Stimulated activated CD8-positive, alpha-beta memory T cell treated with anti-CD3 and anti-CD28 coated beads, Interleukin-15, amount 100 ng/mL, for 24 hours (primary cell): ENCODE measurements around the gene SDK1.

Source experiments
- DNase-seq: peaks from one replicate; pipeline ENCODE4 v3.0.0-alpha.2; 2020; ENCODE audit warnings: low read depth

Gene SDK1

DNA sequence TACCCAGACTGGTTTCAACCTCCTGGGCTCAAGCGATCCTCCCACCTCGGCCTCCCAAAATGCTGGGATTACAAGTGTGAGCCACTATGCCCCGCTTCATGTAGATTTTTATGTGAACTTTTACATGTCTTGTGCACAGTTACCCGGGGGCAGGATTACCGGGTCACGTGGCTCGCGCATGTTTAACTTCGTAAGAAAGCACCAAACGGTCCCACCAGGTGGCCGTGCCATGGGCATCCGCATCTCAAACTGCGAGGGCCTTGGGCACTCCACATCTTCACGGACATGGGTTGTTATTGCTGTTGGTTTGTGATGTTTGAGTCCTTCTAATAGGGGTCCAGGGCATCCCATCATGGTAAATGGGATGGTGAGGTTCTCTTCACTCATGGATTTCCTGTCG, 744.4 kb downstream of the SDK1 start:
- no peak for DNase-seq

DNA sequence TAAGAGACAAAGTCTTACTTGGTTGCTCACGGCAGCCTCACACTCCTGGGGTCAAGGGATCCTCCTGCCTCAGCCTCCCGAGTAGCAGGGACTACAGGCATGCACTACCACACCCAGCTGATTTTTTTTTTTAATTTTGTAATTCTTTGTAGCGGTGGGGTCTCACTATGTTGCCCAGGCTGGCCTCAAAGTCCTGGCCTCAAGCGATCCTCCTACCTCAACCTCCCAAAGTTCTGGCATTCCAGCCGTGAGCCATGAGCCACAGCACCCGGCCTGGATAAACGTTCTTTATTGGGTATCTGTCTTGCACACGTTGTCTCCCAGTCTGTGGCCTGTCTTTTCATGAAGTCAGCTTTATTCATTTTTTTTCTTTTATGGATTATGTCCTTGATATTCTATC, 744.9 kb downstream of the SDK1 start:
- no peak for DNase-seq

DNA sequence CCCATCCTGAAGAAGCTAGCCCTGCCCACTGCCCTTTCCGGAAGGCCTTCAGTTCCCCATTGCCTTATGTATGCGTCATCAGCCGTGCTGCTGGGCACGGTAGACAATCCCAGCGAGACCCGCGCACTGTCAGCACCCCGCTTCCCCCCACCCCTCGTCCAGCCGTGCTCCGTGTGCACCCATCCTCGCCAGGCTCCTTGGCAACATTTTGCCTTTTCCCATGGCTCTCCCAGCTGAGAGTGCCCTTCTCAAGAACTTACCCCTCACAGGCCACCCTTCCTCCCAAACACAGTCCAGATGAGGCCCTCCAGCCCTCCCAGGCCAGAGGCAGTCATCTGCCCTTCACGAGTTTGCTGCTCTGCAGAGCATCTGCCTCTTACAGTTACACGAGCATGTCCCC, 747.3 kb downstream of the SDK1 start:
- no peak for DNase-seq

DNA sequence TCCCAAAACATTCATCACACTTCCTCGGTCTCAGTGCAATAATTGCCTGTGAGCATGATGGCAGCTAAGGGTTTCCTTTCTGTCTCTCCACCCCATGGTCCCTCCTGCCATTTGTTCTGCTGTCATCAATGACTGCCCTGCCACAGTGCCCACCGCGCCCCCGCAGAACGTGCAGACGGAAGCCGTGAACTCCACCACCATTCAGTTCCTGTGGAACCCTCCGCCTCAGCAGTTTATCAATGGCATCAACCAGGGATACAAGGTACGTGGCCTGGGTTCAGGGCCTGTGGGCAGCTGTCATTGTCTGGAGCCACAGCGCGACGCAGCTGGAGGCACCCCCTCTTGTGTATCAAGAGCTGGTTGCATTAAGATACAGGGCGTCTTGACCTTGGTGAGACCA, 748.1 kb downstream of the SDK1 start:
- no peak for DNase-seq

DNA sequence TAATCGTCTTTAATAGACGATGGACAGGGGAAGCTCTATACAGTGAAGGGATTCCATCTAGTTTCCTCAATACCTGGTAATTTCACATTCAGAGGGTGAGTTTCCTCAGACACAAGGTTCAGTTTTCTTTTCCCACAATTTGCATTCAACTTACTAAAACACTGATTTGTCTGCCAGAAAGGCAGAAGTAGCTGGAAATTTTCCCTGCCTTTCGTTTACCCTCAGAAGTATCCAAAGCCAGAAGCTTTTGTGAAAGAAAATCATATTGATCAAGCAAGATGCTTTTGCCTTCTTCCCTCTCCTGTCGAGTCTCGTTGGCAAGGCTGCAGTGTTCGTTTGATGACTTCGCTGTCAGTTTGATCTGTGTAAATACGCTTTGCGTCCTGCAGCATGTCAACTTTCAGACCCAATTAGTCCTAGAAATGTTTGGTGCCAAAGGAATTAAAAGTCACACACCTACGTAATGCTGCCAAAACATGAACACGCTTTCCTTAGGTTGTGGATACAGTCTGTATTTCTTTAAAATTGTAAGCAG, 749.1 kb downstream of the SDK1 start:
- no peak for DNase-seq

DNA sequence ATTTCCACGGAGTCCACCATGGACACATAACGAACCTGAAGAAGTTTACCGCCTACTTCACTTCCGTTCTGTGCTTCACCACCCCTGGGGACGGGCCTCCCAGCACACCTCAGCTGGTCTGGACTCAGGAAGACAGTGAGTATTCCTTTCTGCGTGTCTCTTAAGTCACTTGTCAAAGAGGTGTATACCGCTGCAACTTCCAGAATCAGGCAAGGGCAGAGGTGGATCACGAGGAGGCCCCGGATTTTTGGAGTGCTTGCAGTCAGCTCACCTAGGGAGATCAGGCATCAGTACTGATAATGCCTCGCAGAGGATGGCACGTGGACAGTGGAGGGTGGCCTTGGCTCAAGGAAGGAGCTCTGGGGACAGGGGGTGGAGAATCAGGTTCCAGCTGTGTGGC, 750.6 kb downstream of the SDK1 start:
- DNase-seq: no peak

DNA sequence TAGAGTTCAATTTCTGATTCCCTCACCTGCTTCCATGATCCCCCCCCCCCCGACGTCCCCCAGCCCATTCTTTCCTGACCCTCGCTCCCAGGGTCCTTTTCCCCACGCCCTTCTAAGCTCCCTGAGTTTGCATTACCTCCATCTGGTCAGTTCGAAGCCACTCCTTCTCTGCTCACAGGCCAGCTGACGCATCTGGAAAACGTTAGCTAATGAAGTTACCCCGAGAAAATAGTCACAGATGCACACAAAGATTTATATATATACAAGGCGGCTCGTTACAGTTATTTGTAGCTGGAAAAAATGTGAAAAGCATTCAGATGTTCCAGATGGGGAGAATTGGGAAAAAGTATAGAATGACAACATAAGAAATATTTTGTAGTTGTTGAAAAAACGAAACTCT, 751.1 kb downstream of the SDK1 start:
- no peak for DNase-seq

DNA sequence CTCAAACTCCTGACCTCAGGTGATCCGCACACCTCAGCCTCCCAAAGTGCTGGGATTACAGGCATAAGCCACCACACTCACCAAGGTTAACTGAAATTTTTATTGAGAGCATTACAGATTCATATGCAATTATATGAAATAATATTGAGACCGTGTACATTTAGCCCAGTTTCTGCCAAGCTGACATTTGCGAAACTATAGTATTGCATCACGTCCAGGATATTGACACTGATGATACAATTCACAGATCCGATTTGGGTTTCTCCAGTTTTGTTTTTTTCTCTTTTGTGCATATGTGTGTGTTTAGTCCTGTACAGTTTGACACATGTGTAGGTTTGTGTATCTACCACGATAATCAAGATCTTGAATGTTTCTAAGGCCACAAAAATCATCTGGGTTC, 753.1 kb downstream of the SDK1 start:
- DNase-seq: no peak

DNA sequence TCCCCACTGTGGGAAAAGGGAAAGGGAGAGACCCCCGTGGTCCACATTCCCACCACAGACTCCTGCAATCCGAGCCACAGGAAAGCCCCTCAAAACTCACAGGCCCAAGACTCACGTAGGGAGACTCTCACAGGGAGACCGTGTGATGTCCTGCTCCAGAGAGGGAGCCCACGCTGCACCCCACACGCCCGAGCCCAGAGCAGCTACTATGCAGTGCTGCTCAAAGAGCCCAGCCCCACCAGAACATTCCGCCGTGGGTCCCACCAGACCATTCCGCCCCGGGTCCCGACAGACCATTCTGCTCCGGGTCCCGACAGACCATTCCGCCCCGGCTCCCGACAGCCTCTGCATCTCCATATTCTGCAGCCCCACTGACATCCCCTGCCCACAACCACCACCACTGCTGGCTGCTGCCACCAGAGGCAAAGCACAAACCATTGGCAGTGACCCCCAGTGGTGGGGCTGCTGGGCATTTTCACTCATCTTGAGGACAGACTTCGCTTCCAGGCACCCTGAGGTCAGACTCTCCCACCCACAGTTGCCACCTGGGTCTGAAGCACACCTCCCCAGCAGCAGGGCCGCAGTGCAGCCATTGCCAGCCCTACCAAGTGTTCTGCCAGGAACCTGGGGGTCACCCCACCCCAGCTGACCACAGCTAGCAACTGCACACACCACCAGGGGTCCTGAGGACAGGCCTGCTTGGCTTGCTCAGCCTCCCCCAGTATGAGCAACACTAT, 755.7 kb downstream of the SDK1 start:
- DNase-seq: no peak

DNA sequence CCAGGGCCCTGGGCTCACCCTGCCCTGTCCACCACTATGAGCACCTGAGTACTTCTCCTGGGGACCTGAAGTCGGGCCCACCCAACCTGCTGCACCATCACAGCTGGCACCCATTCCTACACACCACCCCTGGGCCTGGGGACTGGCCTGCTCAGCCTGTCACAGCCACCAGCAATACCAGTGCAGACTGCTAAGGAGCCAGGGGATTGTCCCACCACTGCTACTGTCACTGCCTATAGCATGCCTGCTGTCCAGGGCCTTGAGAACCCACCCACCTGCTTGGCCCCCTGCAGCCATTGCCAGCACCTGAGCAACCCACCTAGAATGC, 756.2 kb downstream of the SDK1 start:
- DNase-seq: no peak

DNA sequence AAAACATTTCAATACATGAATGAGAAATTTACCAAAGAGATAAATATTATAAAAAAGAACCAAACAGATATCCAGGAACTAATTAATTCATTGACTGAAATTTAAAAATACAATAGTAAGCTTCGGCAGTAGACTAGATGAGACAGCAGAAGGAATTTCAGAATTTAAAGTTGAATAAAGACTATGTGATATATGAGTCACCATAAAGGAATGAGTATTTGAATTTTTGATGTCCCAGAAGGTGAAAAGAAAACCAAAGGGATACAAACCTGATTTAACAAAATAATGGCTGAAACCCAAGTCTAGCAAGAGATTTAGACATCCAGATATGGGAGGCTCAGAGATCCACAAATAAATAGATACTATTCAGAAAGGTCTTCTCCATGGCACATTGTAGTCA, 757.1 kb downstream of the SDK1 start:
- DNase-seq: no peak

DNA sequence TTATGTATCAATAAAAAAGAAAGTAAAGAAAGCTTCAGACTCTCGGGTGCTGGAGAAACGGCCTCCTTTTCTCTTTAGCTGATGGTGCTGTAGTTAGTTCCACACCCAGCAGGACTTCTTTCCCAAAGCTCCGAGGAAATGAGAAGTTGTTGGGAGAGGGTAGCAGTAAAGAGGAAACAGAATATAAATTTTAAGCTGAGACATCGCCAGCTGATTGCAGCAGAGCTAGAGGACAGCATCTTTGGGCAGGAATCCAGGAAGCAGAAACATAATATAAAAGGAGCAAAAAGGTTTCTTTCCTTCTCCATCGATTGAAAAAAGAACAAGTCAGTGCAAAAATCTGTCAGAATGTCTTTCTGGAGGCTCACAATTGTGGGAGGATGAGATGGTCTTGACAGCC, 764.1 kb downstream of the SDK1 start:
- DNase-seq: no peak

DNA sequence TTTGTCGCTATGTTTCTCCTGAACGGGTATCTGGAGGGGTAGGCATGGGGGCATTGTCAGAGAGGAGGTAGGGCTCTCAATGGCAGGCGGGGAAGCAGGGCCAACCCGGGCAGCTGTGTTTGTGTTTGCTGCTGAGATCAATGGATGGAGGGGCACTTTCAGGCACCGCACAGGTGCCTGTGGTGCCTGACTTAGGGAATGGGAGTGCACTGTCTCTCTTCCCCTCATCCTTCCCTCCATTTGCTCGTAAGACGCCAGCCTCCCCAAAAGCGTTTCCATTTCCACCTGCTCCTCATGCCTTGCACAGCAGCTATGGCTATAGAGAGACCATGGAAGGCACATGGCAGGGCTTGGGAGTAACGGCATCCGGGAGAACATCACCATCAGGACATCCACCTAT, 765.2 kb downstream of the SDK1 start:
- no peak for DNase-seq

DNA sequence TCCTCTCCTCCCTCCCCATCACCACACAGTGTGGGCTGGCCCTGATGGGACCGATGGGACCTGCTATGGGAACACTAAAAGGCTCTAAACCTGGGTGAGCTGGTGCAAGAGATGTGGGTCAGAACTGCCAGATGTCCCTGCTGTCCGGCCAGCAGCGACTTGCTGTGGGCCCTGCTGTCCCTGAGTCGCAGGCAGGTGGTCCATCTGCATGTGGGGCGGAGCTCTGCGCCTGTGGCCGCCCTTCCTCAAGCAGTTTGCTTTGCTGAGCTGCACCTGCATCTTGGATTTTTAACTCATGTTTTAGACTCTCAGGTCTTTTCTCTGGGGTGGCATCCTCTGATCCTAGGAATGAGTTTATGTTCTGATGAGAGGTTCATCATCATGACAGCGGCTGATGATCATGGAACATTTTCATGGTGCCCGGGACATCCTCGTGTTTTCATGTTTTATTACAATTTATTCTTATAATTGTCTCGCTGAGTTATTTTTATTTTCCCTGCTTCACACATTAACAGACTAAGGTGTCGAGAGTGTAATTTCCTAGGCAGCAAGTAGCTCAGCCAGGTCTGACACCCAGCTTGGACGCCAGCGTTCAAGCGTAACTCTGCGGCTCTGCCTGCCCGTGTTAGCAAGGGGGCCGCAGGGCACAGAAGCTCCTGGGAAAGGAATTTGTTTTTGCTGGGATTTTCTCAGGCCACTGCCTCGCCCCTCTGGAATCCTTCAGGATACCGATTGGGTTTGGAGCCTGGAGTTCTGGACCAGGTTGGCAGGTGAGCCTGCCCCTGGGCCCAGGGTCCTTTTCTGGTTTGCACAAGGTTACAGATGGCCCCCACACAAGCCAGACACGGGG, 765.8 kb downstream of the SDK1 start:
- no peak for DNase-seq

DNA sequence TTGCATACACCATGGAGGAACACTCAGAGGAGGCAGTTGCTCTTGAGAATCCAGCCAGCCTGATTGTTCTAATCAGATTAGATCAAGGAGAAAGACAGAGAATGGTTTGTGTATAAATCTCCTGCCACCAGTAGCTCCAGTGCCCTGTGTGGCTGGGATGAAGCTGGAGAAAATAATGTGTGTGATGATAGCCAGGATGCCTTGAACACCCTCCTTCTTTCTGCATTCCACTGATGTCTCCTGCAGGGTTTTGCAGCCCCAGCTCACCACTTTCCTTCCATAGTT, 766.4 kb downstream of the SDK1 start:
- no peak for DNase-seq

DNA sequence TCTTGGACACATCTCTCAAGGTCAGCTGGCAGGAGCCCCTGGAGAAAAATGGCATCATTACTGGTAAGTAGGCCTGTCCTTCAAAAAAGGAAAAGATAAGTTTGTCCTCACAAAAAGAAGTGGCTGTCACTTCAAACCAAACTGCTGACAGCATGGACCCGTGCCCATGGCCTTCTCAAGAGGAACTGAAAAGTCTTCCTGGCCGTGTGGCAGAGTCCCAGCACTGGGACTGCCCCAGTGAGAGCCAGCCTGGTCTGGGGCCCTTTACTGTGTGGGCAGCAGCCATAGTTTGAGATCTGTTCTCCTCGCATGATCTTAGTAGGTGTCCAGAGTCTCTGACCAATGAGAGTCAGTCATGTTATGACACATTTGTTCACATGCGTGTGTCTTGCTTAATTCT, 766.8 kb downstream of the SDK1 start:
- no peak for DNase-seq

DNA sequence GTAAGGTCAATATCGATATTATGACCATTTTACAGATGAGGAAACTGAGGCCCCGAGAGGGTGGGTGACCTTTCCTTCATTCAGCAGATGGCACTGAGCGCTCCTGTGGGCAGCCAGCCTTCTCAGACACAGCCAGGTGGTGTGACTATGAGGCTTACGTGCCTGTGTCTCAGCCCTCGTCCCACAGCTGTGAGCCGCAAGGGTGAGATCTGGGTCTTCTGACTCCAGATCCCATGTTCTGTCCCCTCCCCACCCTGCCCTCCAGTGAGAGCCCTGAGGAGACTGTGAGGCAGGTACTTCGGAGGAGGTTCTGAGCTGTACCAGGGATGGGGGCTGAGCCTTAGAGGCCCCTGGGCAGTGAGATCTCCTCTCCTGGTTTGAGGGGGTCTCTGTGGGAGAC, 767.2 kb downstream of the SDK1 start:
- no peak for DNase-seq

DNA sequence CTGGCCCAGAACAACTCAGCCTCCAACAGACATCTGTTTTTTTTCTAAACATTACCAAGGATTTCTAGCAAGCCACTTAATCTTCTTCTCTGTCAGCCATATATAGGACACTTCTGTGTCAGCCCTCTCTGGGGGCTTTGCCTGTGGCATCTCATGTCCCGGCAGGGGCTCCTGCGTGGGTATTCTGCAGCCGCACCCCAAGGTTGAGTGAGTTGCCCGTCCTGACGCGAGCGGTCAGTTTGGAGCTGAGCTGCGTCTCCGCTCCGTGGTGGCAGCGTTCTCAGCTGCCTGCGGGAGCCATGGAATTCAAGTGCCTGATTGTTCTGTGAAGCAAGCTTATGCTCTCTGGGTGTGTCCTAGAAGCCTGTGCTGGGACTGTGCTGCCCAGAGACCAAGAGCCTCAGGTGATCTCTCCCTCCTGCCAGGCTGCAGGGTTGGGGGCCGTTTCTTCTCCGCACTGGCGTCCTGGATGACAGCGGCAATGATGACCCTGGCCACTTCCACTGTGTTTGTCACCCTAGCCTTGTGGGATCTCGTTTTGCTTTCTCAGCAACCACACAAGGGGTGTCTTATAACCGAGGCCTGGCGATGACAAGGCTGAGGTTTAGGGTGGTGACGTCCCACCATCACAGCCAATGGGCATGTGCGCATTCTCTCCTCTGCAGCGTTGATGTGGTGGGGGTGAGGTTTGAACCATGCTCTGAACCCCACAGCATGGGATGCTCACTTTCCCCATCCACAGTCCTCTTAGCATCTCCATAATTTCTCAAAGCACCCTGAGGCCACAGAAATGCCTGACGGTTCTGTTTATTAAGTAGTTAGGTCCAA, 768.4 kb downstream of the SDK1 start:
- DNase-seq: no peak

DNA sequence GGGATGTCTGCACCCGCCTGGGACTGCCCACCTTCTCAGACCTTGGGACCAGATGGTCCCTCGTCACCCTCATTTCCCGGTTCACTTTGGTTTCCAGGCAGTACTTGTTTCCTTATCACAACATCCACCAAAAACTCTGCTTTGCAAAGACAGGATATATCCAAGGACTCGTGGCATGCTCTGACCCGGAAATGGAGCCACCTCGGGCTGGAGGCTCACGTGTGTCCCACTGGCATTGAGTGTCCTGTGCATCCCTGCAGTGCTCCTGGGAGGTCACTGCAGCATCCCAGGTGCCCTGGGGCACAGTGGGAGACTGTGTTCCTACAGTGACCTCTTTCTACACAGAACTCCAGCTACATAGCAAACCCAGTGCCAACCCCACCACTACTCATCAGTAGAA, 769.2 kb downstream of the SDK1 start:
- DNase-seq: no peak

DNA sequence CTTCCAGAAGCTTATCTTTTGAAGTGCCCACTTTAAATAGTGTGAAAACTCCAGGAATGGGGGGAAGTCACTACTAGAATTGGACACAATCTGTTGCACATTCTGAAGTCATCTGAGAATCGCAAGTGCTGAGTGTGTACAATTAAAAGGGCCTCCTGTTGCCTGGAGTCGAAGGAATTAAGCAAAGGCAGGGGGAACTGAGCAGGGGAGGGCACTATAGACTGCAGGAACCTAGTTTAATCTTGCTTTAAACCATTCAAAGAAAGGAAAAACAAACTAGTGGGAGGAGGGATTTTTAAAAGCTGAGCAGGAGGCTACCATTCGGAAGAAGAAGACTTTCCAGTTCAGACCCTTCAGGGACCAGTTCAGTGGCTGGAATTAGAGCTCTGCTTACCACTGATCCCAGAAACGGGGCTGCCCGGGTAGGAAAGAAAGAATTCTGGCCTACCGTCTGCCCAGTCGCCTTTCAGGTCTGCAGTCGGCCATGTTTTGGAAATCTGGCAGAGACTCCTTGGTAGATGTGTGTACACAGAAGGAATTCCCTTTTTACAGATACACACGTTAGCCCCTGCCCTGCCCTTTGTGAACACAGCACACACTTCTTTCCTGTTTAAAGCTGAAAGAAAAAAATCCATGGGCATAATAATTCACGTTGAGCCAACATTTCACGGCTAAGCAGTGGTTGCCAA, 770.5 kb downstream of the SDK1 start:
- no peak for DNase-seq

DNA sequence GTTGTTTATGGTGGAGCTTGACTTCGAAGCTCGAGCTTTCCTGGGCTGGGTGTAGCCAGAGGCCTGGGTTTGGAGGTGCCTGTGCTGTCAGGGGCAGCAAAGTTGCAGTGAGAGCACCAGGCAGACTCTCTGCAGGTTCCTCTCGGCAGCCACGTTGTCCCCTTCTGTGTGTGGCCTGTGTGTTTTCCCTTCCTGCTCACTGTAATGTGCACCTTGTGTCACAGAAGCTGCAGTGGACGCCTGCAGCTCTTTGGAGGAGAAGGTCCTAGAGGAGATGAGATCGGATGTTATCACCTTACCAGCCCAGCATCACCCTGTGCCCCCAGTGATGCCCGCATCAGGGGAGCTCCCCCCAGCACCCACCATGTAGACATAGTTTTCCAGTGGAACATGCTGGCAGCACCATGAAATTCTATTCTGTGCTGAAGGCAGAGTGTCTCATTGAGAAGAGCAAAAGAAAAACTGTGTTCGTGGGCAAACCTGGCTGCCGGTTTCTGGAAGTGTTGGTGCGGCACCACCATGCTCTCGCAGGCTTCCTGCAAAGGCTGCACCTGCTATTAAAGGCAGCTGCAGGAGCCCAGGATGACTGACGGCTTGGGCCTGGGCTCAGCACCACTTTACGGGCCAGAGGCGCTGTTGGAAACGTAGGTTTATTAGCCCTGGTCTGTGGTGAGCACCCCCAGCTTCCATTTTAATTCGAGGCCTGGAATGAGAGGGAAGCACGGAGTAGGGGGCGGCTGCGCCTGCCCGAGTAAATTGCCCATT, 771.3 kb downstream of the SDK1 start:
- DNase-seq: no peak

DNA sequence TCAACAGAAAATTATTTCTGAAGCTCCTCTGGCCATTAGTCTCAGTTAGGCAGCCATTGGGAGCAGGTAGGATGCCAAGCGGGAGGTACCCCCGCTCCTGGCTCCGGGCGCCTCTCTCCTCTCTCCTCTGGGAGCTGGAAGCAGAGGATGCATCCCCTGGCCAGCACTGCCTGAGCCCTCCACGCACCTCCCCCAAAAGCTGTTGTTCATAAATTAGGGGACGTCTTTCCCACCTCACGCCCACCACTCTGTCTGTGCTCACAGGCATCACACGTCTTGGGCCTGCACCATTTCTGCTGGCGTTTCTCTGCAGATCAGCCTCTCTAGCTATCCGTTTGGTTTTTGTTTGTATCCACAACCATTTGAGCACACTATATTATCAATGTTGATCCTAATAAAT, 772.0 kb downstream of the SDK1 start:
- DNase-seq: no peak
